Peyer's patch (tissue), 4 donors: Measurements from ENCODE around the gene TEX29. TPM values are rescaled to one million over a fixed set of nuclear protein-coding genes. Genes with fewer than 3 reads are reported as not detected.

Experiments
- DNase-seq, 3 donors: peaks; one replicate each; pipeline ENCODE4 v3.0.0-alpha.2; 2017 to 2019
- H3K27ac ChIP-seq, 4 donors: fragments of 200-600 bp; sonication (generic); one replicate each; pipeline ENCODE4 v1.5.1; 2016 to 2019
- H3K27me3 ChIP-seq, 2 donors: fragments of 200-600 bp; sonication (generic); one replicate each; pipeline ENCODE4 v1.5.1; 2019
- H3K36me3 ChIP-seq, 3 donors: fragments of 200-600 bp; sonication (generic); one replicate each; pipeline ENCODE4 v1.5.1; 2016 to 2019
- H3K4me1 ChIP-seq, 4 donors: fragments of 200-600 bp; sonication (generic); one replicate each; pipeline ENCODE4 v1.5.1; 2016 to 2019
- H3K4me3 ChIP-seq, 4 donors: fragments of 200-600 bp; sonication (generic); 1 replicate in 3 of 4; 2 replicates in 1 of 4; pipeline ENCODE4 v1.5.1; 2016 to 2019; ENCODE audit warnings: mild to moderate bottlenecking in 1 of 4
- H3K9me3 ChIP-seq, 4 donors: fragments of 200-600 bp; sonication (generic); one replicate each; pipeline ENCODE4 v1.5.1; 2016 to 2019; ENCODE audit warnings: mild to moderate bottlenecking in 1 of 4
- POLR2A ChIP-seq, 2 donors: fragments of 450-650 bp; IDR thresholded peaks; one replicate each; pipeline ENCODE4 v1.5.1; 2017; ENCODE audit warnings: antibody characterized with exemption in 2 of 2, mild to moderate bottlenecking in 2 of 2, moderate library complexity in 2 of 2
- total RNA-seq, 4 donors: library from RNA; depleted of rRNA; stranded (reverse); fragments of >200 nt; gene quantifications; one replicate each; pipeline ENCODE4 v1.1.0, GENCODE V29; 2016
- TF ChIP-seq, protein P1 (sequence below), 6 experiments: fragments of 450-650 bp in 4 of 6; fragments of 200-600 bp in 2 of 6; sonication (generic) in 1 of 6; IDR thresholded peaks; one replicate each; pipeline ENCODE4 v1.5.1; 2017 to 2019; ENCODE audit warnings: antibody characterized with exemption in 6 of 6, mild to moderate bottlenecking in 3 of 6, moderate library complexity in 1 of 6

The TEX29 gene
- not detected for total RNA-seq

DNA sequence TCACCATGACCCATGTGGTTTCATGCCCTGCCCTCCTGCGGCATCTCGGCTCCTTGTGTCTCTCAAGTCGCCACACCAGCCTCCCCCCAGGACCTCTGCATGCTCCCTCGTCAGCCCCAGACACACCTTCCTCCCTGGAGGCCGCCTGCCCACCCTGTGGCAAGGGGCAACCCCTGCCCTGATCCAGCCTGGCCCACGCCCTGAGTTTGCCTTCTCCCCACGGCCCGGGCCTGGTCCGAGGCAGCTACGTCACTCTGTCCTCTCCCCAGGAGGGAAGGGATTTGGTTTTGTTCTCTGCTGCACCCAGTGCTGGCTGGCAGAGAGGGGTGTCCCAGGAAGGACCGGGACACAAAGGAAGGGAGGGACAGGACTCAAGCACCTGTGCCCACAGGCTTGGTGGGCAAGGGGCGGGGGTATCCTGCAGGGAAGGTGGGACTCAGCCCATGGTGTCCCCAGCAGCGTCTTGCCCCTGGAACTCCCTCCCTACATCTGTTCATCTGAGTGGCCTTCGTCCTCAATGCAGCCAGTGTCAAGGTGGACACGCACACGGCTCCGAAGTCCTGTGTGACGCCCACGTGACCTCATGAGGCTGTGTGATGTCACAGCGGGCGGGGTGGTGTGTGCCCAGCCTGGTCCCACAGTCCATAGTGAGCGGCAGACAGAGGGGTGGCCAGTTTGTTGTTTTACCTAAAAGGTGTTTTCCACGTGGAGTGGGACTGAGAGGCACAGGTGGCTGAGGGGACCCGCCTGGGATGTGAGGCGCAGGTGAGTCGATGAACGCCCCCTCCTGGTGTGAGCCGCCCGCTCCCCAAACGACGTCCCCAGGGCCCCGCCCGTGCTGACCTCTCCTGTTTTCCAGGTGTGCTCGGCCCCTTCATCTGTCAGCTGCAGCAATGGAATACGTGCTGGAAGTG lies at the start of gene TEX29:
TEX29 (plus strand) TSS at position 645 of the 914 bp plus-strand sequence; CDS start at position 894, 249 bp downstream.
- Histone ChIP-seq H3K36me3 (no peaks in the 10 kb centered on the region), H3K27me3 (no peaks in the 10 kb centered on the region)

DNA sequence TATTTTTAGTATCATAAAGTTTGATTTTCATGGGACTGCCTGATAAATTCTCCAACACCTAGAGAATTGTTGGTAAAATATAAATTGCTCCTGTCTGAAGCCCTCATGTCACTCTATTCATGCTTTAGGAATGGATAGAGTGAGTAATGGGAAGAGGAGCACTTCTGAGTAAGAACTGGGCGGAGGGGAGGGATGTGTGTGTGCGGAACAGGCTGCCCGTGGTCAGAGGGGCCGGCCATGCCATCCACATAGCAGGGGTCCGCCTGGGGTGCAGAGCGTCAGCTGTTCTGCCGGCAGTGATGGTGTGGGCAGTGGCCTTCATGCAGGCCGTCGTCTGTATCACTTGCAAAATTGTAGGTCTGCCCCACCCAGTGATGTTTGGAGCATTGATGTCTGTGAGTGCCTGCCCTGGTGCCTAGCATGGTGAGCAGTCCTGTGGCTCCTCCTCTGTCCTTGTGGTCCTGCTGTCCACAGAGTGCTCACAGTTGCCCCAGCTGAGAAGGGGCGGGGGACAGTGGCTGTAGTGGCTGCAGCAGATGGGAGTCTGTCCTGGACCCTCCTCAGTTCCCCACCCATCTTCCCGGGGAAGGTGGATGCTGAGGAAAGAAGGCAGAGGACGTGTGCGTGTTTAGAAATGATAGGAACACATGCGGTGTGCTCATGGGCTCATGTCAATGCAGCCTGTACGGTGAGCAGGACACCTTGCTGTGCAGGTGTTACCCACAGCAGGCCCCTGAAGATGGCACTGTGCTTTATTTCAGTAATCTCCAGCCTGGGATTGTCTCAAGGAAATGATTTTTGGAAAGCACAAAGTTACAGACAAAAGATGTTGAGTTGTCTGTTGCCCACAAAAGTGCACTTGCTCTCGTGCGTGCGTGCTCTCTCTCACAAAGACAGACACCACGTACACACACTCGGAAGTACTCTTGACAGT lies 49.4 kb upstream of the TEX29 start:
- peaks cover 0 to 50% (median 0%) of the 10 kb centered on the region in 3 donors for H3K36me3 ChIP-seq
- H3K4me3 ChIP-seq, result no peak overlapping the region
- no peaks in the 10 kb centered on the region for H3K9me3 ChIP-seq
- DNase-seq, result no peak
- H3K4me1 ChIP-seq, result no peaks in the 10 kb centered on the region
- no peak for TF ChIP-seq POLR2A (IDR thresholded peaks at IDR 0.05)
- TF ChIP-seq, protein P1, sequence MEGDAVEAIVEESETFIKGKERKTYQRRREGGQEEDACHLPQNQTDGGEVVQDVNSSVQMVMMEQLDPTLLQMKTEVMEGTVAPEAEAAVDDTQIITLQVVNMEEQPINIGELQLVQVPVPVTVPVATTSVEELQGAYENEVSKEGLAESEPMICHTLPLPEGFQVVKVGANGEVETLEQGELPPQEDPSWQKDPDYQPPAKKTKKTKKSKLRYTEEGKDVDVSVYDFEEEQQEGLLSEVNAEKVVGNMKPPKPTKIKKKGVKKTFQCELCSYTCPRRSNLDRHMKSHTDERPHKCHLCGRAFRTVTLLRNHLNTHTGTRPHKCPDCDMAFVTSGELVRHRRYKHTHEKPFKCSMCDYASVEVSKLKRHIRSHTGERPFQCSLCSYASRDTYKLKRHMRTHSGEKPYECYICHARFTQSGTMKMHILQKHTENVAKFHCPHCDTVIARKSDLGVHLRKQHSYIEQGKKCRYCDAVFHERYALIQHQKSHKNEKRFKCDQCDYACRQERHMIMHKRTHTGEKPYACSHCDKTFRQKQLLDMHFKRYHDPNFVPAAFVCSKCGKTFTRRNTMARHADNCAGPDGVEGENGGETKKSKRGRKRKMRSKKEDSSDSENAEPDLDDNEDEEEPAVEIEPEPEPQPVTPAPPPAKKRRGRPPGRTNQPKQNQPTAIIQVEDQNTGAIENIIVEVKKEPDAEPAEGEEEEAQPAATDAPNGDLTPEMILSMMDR (IDR thresholded peaks at IDR 0.05), result no peak
- H3K27me3 ChIP-seq, result no peaks in the 10 kb centered on the region
- no peak overlapping the region for H3K27ac ChIP-seq

More for the DNA sequence above, at the start of gene TEX29:
- Histone ChIP-seq H3K9me3 (no peaks in the 10 kb centered on the region), H3K27ac (no peak within 1 kb of the TSS), H3K4me3 (no peak within 1 kb of the TSS), H3K4me1 (no peaks in the 10 kb centered on the region)
- TF ChIP-seq POLR2A (IDR thresholded peaks at IDR 0.05), result no peak
- TF ChIP-seq, protein P1 (IDR thresholded peaks at IDR 0.05), result no peak
- DNase-seq, result peak in 2 of 3 donors; percentile 38 to 42

DNA sequence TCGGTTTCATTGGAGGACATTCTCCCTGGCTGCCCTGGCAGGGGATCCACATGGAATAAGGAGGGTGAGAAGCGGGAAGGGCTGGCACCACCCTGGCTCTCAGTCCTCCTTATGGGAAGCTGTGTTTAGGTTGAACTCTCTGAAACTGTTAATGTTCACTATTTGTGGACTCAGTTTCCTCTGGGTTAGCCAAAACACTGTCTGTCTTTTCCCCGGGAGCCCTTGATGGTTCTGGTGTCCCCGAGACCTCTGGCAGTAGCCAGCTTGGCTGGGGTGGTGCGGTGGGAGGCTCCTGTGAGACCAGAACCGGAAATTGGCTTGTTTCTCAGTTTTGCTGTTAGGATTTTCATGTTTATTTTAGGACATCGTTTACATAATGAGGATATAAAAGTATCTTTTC lies 48.3 kb upstream of the TEX29 start:
- peaks cover 0 to 50% (median 0%) of the 10 kb centered on the region in 3 donors for H3K36me3 ChIP-seq
- H3K27me3 ChIP-seq, result no peaks in the 10 kb centered on the region
- no peak overlapping the region for H3K27ac ChIP-seq
- no peaks in the 10 kb centered on the region for H3K9me3 ChIP-seq
- no peaks in the 10 kb centered on the region for H3K4me1 ChIP-seq
- DNase-seq, result no peak
- TF ChIP-seq, protein P1 (IDR thresholded peaks at IDR 0.05), result no peak
- TF ChIP-seq POLR2A (IDR thresholded peaks at IDR 0.05), result no peak
- H3K4me3 ChIP-seq, result no peak overlapping the region

DNA sequence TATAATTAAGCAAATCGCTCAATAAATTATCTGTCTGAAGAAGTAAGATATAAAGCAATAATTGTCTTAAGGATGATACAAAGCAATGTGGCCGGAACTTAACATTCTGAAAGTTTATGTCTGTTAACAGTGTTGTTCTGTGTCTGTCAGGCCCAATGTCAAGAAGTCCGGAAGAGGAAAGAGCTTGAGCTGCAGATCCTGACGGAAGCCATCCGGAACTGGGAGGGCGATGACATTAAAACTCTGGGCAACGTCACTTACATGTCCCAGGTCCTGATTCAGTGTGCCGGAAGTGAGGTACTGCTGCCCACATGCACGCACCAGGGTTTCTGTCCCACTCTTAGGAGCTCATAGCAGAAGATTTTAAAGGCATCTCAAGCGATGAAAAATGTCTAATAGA lies 45.1 kb upstream of the TEX29 start:
- no peaks in the 10 kb centered on the region for H3K4me1 ChIP-seq
- H3K4me3 ChIP-seq, result no peak overlapping the region
- no peaks in the 10 kb centered on the region for H3K9me3 ChIP-seq
- DNase-seq, result no peak
- TF ChIP-seq, protein P1 (IDR thresholded peaks at IDR 0.05), result no peak
- TF ChIP-seq POLR2A (IDR thresholded peaks at IDR 0.05), result no peak
- H3K27ac ChIP-seq, result no peak overlapping the region
- peaks cover 0 to 54% (median 0%) of the 10 kb centered on the region in 3 donors for H3K36me3 ChIP-seq
- H3K27me3 ChIP-seq, result no peaks in the 10 kb centered on the region

DNA sequence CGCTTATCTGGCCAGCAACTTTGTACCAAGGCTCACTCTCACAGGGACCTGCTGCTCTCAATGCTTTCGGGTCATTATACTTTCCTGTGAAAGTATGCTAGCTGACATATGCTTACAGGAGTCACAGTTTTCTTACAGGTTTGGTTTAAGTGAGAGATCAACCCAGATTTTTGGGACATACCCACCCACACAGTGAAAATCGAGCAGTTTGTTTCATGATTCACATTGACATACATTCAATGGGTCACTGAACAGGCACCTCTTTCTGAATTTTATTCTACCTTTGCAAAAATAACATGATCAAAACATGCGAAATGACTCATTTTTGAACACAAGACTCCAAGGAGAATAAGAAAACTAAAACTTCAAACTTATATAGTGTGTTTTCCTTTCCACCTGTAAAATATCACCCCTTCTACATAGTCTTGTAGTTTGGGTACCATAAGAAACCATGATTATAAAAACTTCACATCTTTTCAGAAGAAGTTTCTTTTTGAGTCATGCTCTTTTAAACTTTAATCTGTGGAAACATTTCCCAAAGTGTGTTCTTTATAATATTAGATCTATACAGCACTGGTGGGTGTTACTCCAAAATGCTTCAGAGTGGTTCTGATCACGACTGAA lies 44.3 kb upstream of the TEX29 start:
- H3K36me3 ChIP-seq, result peaks cover 0 to 55% (median 0%) of the 10 kb centered on the region in 3 donors
- no peaks in the 10 kb centered on the region for H3K27me3 ChIP-seq
- no peak overlapping the region for H3K27ac ChIP-seq
- no peak for TF ChIP-seq POLR2A (IDR thresholded peaks at IDR 0.05)
- TF ChIP-seq, protein P1 (IDR thresholded peaks at IDR 0.05), result no peak
- no peak overlapping the region for H3K4me3 ChIP-seq
- no peaks in the 10 kb centered on the region for H3K9me3 ChIP-seq
- no peak for DNase-seq
- no peaks in the 10 kb centered on the region for H3K4me1 ChIP-seq
